T-helper 17 cell (primary cell): Measurements from ENCODE around the gene MDGA2. TPM values are rescaled to one million over a fixed set of nuclear protein-coding genes. Genes with fewer than 3 reads are reported as not detected.
"Not testable (repeated sequence)": the region's sequence is repeated elsewhere in the genome, so short reads cannot be mapped to it uniquely, and the experiment has no call there.

Experiments used
- ATAC-seq: fragments of 150-1000 bp; cut with Tn5 transposase; 2 replicates; pipeline ENCODE4 v1.10.0; 2021; ENCODE audit warnings: mild to moderate bottlenecking, moderate library complexity
- DNase-seq, 3 donors: peaks; one replicate each; pipeline versions ENCODE4 v3.0.0 to v3.0.0-alpha.2; 2020 to 2021
- H3K9me3 ChIP-seq: one replicate; pipeline ENCODE4 v1.7.0; 2013; ENCODE audit warnings: low read length, mild to moderate bottlenecking; ENCODE audit not compliant: control insufficient read depth, poor library complexity, severe bottlenecking
- H3K27ac Mint-ChIP-seq: one replicate; pipeline ENCODE4 v1.8.0; 2022; ENCODE audit warnings: mild to moderate bottlenecking, moderate library complexity, mixed read lengths
- H3K27me3 Mint-ChIP-seq: one replicate; pipeline ENCODE4 v1.8.0; 2022; ENCODE audit warnings: mixed read lengths
- H3K36me3 Mint-ChIP-seq: one replicate; pipeline ENCODE4 v1.8.0; 2022; ENCODE audit warnings: low read depth, mixed read lengths
- H3K4me1 Mint-ChIP-seq: one replicate; pipeline ENCODE4 v1.8.0; 2022; ENCODE audit warnings: mild to moderate bottlenecking, mixed read lengths
- H3K4me3 Mint-ChIP-seq: one replicate; pipeline ENCODE4 v1.8.0; 2022; ENCODE audit warnings: mild to moderate bottlenecking, moderate library complexity, mixed read lengths
- total RNA-seq, 4 donors: library from RNA in 2 of 4; stranded (reverse) in 2 of 4; gene quantifications; one replicate each; pipeline ENCODE4 v1.2.3 and lab custom pipeline; 2022 to 2026

The MDGA2 gene
- total RNA-seq, 2 donors from 2014 or later = not detected

DNA sequence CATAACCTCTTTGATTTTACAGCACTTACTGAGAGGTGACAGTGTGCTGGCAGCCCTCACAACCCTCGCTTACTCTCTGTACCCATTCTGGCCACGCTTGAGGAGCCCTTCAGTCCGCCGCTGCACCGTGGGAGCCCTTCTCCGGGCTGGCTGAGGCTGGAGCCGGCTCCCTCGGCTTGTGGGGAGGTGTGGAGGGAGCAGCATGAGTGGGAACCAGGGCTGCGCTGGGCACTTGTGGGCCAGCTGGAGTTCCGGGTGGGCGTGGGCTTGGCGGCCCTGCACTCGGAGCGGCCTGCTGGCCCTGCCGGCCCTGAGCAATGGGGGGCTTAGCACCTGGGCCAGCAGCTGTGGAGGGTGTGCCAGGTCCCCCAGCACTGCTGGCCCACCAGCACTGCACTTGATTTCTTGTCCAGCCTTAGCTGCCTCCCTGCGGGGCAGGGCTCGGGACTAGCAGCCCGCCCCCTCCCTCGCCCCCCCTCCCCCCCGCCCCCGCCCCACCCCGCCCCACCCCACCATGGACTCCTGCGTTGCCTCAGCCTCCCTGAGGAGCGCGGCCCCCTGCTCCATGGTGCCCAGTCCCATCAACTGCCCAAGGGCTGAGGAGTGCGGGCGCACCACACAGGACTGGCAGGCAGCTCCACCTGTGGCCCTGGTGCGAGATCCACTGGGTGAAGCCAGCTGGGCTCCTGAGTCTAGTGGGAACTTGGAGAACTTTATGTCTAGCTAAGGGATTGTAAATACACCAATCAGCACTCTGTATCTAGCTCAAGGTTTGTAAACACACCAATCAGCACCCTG lies 9.9 kb downstream of the MDGA2 start:
- ATAC-seq (no peak), DNase-seq (no peak)
- Mint-ChIP-seq H3K27me3 (no peaks in the 10 kb centered on the region), H3K27ac (no peak overlapping the region), H3K4me1 (no peaks in the 10 kb centered on the region), H3K4me3 (no peak overlapping the region), H3K36me3 (no peaks in the 10 kb centered on the region)
- no peaks in the 10 kb centered on the region for H3K9me3 ChIP-seq

DNA sequence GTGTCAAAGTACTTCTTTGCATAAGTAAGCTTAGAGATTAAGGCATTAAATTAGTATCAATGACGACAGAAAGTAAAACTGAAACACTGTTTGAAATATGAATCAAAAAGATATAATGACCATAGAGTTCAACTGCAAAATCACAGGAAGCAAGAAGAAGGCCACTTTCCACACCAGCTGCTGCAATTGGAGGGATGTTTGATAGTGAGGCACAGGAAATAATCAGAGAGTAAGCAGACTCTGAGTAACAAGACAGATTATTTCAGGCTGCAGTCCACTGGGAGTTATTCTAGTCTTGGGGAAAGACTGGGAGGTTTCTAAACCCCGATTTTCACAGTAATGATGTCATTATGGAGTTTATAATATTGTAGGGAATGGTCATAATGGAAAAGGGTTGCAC lies 12.9 kb downstream of the MDGA2 start:
- Mint-ChIP-seq H3K4me3 (no peak overlapping the region), H3K36me3 (no peaks in the 10 kb centered on the region), H3K27ac (no peak overlapping the region), H3K4me1 (no peaks in the 10 kb centered on the region), H3K27me3 (no peaks in the 10 kb centered on the region)
- no peaks in the 10 kb centered on the region for H3K9me3 ChIP-seq
- ATAC-seq = no peak
- DNase-seq = no peak

DNA sequence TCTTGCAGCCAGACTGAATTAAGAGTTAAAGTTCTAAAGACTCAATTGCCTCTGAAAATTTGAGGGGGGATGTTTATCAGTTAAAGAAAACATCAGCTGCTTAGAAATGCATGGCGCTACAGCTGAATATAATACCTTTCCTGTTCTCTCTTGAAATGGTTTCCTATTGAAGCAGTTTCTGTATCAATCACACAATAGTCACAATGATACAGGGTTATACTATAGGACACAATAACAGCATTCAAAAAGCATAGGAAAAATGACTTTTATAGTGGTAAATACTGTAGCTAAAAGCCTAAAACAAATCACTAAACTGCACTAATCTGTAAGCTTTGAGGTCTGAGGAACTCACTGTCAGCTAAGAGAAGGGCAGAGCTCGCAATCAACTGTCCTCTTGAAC lies 15.2 kb downstream of the MDGA2 start:
- ATAC-seq (no peak), DNase-seq (no peak)
- no peaks in the 10 kb centered on the region for H3K36me3 Mint-ChIP-seq
- no peaks in the 10 kb centered on the region for H3K27me3 Mint-ChIP-seq
- no peak overlapping the region for H3K27ac Mint-ChIP-seq
- H3K9me3 ChIP-seq = no peaks in the 10 kb centered on the region
- no peak overlapping the region for H3K4me3 Mint-ChIP-seq
- no peaks in the 10 kb centered on the region for H3K4me1 Mint-ChIP-seq

DNA sequence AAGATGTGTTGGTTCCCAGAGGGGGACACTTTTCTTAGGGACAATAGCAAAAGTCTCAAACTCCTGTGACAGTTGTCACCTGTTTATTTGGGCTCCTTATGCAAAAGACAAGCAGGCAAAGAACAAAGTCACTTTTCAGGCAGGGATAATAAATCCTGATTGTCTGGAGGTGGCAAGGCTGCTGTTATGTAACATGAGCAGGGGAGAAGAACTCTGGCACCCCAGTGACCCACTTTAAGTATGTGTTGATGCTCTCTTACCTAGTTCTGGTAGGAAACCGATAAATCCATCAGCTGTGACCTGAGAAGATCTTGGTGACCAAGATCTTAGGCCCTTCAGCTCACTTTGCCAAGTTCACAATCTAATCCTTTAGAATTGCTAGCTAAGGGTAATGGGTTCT lies 17.4 kb downstream of the MDGA2 start:
- Mint-ChIP-seq H3K4me3 (no peak overlapping the region), H3K27ac (no peak overlapping the region), H3K4me1 (no peaks in the 10 kb centered on the region), H3K36me3 (no peaks in the 10 kb centered on the region), H3K27me3 (no peaks in the 10 kb centered on the region)
- ATAC-seq (no peak), DNase-seq (no peak)
- no peaks in the 10 kb centered on the region for H3K9me3 ChIP-seq

DNA sequence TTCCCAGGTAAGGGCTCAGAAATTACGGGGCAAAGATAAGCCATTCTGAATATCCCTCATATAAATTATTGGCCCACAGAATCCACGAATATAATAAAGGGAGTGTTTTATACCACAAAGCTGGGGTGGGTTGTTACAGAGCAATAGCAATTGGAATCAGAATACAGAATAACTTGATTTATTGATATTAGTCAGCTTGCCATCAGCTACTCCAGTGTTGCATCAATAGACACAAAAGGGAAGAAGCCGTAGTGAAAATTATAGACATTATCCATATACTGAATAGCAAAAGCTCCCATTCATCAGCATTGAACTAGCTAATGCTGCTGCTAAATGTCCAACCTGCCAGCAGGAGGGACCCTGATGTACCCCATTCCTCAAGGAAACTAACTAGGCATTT lies 18.3 kb downstream of the MDGA2 start:
- Mint-ChIP-seq H3K4me1 (no peaks in the 10 kb centered on the region), H3K4me3 (no peak overlapping the region), H3K27me3 (no peaks in the 10 kb centered on the region), H3K27ac (no peak overlapping the region), H3K36me3 (no peaks in the 10 kb centered on the region)
- DNase-seq (no peak), ATAC-seq (no peak)
- no peaks in the 10 kb centered on the region for H3K9me3 ChIP-seq

DNA sequence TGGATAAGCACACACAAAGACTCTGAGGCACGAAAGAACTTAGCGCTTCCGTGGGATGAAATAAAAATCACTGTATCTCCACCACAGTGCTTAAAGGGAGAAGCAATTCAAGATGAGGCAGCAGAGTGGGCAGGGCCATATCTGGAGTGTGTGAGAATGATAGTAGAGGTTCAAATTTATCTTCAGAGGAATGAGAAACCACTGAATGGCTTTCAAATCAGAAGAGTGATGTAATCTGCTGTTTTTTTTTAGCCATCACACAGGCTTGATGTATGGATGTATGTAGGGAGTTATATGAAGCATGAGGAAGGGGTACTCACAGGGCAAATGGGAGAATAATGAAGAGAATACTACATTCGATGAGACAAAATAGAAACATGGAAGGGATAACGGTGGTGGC lies 24.1 kb downstream of the MDGA2 start:
- Mint-ChIP-seq H3K27me3 (no peaks in the 10 kb centered on the region), H3K4me3 (no peak overlapping the region), H3K4me1 (no peaks in the 10 kb centered on the region), H3K27ac (no peak overlapping the region), H3K36me3 (no peaks in the 10 kb centered on the region)
- DNase-seq = no peak
- H3K9me3 ChIP-seq = no peaks in the 10 kb centered on the region
- ATAC-seq = no peak

DNA sequence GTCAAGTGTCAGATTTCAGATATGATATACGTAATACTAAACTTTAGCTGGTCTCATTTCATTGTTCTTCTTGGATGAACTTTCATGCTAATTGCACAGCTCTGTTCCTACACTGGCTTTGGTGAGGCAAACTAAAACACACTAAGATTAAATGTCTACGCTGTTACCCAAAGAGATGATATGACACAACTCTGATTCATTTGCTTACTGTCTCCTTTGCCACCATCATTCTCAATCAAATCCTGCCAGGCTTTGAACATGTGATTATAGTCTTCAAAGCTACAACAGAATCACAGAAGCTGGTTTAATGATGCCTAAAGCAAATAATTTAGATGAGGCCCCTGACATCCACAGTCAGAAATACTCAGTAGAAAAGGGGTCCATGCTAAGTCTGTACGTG lies 37.7 kb downstream of the MDGA2 start:
- Mint-ChIP-seq H3K36me3 (no peaks in the 10 kb centered on the region), H3K4me3 (no peak overlapping the region), H3K4me1 (no peaks in the 10 kb centered on the region), H3K27me3 (no peaks in the 10 kb centered on the region), H3K27ac (no peak overlapping the region)
- H3K9me3 ChIP-seq = no peaks in the 10 kb centered on the region
- ATAC-seq (no peak), DNase-seq (no peak)

DNA sequence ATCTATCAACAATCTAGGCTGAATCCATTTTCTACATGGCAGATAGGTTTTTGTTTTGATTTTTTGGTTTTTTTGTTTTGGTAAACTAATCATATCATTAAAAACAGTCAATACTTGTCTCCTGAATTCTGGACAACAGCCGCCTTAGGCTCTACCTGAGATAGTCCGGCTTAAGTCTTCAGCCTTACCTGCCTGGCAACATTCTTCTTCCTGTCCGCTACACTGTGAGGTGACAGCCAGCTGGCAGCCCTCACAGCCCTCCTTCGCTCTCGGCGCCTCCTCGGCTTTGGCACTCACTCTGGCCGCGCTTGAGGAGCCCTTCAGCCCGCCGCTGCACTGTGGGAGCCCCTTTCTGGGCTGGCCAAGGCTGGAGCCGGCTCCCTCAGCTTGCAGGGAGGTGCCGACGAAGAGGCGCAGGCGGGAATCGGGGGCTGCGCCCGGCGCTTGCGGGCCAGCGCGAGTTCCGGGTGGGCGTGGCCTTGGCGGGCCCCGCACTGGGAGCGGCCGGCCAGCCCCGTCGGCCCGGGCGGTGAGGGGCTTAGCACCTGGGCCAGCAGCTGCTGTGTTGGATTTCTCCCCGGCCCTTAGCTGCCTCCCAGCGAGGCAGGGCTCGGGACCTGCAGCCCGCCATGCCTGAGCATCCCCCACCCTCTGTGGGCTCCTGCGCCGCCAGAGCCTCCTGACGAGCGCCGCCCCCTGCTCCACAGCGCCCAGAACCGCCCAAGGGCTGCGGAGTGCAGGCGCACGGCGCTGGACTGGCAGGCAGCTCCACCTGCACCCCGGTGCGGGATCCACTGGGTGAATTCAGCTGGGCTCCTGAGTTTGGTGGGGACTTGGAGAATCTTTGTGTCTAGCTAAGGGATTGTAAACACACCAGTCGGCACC lies 49.0 kb downstream of the MDGA2 start:
- no peak overlapping the region for H3K27ac Mint-ChIP-seq
- no peaks in the 10 kb centered on the region for H3K4me1 Mint-ChIP-seq
- no peak overlapping the region for H3K4me3 Mint-ChIP-seq
- no peak for ATAC-seq
- H3K9me3 ChIP-seq = no peaks in the 10 kb centered on the region
- no peak for DNase-seq
- no peaks in the 10 kb centered on the region for H3K36me3 Mint-ChIP-seq
- no peaks in the 10 kb centered on the region for H3K27me3 Mint-ChIP-seq

DNA sequence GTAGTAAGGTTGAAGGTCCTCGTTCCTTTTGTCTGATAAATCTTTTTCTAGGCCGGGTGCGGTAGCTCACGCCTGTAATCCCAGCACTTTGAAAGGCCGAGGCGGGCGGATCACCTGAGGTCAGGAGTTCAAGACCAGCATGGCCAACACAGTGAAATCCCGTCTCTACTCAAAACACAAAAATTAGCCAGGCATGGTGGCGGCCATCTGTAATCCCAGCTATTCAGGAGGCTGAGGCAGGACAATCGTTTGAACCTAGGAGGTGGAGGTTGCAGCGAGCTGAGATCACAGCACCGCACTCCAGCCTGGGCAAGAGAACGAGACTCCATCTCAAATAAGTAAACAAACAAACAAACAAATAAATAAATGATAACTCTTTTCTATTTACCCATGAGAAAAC lies 51.3 kb downstream of the MDGA2 start:
- not testable (repeated sequence) for H3K27me3 Mint-ChIP-seq, H3K4me1 Mint-ChIP-seq, ATAC-seq, H3K27ac Mint-ChIP-seq, H3K36me3 Mint-ChIP-seq, H3K4me3 Mint-ChIP-seq, H3K9me3 ChIP-seq, DNase-seq

DNA sequence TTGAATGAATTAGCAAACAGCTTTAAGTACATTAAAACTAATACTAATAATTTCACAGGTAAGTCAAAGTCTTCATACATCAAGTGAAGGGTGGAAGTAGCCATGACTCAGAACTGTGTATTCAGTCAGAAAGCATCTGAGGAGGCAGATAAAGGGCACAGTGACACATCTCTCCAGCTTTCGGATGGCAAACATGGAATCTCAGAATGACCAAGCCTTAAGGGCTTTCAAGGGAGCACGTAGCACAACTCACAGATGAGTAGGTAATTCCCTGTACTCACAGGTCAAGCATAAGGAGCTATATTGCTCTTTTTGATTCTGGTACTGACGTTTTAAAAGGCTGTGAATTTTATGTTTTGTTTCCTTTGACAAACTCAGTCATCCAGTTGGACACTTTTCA lies 56.0 kb downstream of the MDGA2 start:
- Mint-ChIP-seq H3K36me3 (no peaks in the 10 kb centered on the region), H3K27ac (no peak overlapping the region), H3K4me3 (no peak overlapping the region), H3K4me1 (no peaks in the 10 kb centered on the region), H3K27me3 (no peaks in the 10 kb centered on the region)
- no peak for ATAC-seq
- no peaks in the 10 kb centered on the region for H3K9me3 ChIP-seq
- DNase-seq = no peak

DNA sequence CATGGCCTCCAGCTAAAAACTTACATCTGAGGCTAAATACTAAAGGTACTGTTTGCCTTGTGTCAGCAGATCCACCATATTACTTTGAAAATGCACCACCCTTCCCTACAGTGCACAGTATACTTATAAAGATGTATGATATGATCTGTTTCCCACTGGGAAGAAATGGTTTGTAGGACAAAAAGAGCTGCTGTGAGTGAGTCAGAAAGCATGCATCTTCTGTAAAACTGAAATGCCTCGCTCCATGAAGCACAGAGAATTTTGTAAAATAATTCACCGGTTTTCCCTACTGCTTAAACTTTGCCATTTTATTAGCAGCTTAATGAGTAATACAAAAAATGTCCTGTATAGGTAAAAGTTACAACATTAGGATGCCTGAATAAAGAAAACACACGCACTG lies 68.8 kb downstream of the MDGA2 start:
- Mint-ChIP-seq H3K4me1 (no peaks in the 10 kb centered on the region), H3K36me3 (no peaks in the 10 kb centered on the region), H3K27ac (no peak overlapping the region), H3K27me3 (no peaks in the 10 kb centered on the region), H3K4me3 (no peak overlapping the region)
- DNase-seq (no peak), ATAC-seq (no peak)
- no peaks in the 10 kb centered on the region for H3K9me3 ChIP-seq

DNA sequence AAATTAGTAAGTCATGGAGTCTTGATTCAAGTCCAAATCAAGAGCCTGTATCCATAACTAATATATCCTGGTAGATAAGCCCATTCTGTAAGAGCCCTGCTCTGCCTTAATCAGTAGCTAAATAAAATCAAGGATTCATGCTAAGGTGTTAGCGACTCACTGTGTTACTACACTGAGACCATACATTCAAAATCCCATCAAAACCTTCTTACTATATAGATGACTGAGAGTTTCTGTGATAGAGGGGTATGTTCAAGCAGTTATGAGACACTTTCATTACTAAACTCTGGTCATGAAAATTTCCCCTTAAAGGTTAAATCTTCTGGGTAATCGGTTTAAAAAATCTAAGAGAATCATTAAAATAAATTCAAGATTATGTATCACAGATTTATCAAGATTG lies 78.5 kb downstream of the MDGA2 start:
- ATAC-seq = no peak
- Mint-ChIP-seq H3K4me3 (no peak overlapping the region), H3K27me3 (no peaks in the 10 kb centered on the region)

DNA sequence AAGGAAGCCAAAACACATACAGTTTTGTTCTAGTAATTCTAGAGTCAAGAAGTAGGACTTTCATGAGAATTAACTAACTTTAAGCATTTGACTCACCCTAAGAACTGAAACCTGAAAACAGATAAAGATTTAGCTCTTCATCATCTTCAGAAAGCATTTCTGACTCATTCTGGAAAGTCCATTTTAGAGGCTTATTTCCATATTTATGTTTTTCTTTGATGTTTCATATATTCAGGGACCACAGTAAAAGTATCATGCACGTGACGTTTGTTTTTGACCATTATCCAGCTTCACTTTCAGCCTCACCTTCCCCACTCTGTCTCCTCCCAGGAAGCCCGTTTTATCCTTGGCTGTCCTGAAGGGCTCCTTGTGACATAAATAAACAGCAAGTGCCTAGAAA lies 79.2 kb downstream of the MDGA2 start:
- no peak overlapping the region for H3K27ac Mint-ChIP-seq
- no peak for ATAC-seq

More for the DNA sequence above, 78.5 kb downstream of the MDGA2 start:
- no peaks in the 10 kb centered on the region for H3K36me3 Mint-ChIP-seq
- H3K9me3 ChIP-seq = no peaks in the 10 kb centered on the region
- H3K4me1 Mint-ChIP-seq = no peaks in the 10 kb centered on the region
- DNase-seq = no peak
- H3K27ac Mint-ChIP-seq = no peak overlapping the region

DNA sequence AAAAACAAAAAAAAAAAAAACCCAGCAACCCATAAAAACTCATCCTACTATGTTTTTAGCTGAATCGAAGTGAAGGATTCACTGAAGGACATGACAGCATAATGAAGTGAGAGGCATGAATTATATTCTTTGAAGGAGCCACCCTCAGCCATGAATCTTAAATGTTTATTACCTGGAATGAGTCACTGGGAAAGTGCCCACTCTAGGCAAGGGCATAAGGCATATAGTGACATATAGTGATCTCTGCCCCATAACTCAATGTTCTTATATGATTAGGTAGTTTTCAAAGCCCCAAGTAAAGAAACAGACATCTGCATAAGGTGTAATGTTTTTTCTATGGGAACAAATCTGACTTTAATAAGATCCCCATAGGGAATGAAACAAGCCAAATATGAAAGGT lies 79.9 kb downstream of the MDGA2 start:
- no peak for DNase-seq
- Mint-ChIP-seq H3K4me1 (no peaks in the 10 kb centered on the region), H3K4me3 (no peak overlapping the region), H3K27ac (no peak overlapping the region), H3K36me3 (no peaks in the 10 kb centered on the region), H3K27me3 (no peaks in the 10 kb centered on the region)
- no peaks in the 10 kb centered on the region for H3K9me3 ChIP-seq
- ATAC-seq = no peak

More for the DNA sequence above, 79.2 kb downstream of the MDGA2 start:
- H3K27me3 Mint-ChIP-seq = no peaks in the 10 kb centered on the region
- no peaks in the 10 kb centered on the region for H3K9me3 ChIP-seq
- H3K36me3 Mint-ChIP-seq = no peaks in the 10 kb centered on the region
- DNase-seq = no peak
- H3K4me1 Mint-ChIP-seq = no peaks in the 10 kb centered on the region
- H3K4me3 Mint-ChIP-seq = no peak overlapping the region
